ENCODE measurements around the gene SREK1.
"Not testable (repeated sequence)": the region's sequence is repeated elsewhere in the genome, so short reads cannot be mapped to it uniquely, and the experiment has no call there.

Gene SREK1

DNA sequence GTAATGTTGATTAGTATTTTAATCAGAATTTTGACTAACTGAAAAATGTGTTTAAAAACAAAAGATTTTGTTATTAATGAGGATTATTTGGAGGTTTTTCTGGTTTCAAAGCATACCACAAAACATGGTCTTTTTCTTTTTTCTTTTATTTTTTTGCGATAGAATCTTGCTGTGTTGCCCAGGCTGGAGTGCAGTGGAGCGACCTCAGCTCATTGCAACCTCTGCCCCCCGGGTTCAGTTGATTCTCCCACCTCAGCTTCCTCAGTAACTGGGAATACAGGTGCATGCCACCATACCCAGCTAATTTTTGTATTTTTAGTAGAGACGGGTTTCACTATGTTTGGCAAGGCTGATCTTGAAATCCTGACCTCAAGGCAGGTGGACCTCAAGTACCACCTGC lies 24.1 kb downstream of the SREK1 start:
- DNase-seq = no peak

DNA sequence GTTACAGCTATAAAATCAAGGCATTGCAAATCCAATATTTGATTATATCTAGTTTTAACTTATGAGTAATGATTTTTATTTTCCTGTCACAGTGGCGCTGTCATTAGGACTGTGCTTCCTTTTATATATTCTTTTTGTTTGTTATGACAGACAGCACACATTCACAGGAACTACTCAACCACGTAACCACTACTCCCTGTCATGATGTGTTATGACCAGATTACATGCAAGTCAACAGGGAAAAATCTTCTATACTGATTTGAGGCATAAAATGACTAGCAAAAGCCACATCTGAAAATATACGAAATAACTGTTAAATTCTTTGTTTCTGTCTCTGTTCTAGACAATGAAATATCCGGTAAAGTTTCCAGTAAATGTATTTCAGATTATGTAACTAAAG lies 25.4 kb downstream of the SREK1 start:
- DNase-seq = peak; percentile 35

DNA sequence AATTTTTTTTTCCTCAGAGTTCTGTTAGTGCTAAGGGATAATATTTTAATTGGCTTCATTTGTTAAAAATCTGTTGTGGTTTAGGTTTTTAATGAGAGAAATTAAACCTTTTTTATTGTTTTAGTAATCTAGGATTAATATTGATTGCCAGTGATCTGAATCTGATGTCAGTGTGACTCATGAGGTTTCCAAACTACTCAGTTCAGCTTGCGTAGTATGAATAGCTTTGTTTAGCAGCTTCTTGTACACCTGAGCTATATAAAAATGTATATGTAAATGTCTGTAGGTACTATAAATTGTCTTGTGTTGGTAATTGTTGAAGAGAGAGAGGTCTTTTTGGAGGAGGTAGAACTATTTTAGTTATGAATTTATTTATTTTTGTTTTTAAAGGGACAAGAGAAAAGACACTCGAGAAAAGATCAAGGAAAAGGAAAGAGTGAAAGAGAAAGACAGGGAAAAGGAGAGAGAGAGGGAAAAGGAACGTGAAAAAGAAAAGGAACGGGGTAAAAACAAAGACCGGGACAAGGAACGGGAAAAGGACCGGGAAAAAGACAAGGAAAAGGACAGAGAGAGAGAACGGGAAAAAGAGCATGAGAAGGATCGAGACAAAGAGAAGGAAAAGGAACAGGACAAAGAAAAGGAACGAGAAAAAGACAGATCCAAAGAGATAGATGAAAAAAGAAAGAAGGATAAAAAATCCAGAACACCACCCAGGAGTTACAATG lies 26.3 kb downstream of the SREK1 start:
- no peak for DNase-seq

DNA sequence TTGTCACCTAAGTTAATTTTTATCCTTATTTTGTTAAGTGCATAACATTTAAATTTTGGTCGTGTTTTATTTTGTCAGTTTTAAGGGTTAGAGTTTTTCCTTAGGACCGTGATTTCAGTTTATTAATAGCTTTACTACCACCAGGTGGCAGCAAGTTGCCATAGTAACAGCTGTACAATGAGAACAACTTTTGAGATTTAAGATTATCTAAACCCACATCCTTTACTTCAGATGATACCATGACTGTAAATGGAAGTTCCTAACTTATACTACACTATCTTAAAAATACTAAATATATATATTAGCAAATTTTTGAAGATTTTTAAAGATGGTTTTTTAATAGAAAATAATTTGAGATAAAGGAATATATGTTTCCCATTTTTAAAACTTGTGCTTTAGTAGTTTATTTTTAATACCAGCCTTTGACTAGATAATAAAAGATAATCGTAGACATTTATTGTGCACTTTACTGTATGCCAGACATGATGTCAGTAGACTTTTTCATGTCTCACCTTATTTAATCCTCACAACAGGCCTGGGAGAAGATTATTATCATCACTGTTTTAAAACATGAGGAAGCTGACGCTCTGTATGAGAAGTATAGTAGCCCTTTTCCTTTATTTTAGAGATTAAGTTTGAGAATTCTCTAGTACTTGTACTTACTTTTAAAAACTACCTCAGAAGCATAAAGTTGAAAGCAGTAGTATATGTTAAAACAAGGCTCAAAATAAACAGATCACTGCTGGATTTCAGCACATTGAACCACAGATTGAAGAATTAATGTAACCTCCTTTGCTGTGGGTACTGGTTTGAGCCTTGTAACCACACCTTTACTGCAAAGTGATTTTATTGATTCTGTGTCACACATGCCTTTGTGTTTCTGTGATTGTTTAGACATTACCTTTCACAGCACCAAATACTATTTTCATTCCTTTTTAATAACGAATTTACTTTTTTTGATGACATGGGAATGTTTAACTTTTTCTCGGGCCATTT lies 27.5 kb downstream of the SREK1 start:
- DNase-seq = peak; percentile 80

DNA sequence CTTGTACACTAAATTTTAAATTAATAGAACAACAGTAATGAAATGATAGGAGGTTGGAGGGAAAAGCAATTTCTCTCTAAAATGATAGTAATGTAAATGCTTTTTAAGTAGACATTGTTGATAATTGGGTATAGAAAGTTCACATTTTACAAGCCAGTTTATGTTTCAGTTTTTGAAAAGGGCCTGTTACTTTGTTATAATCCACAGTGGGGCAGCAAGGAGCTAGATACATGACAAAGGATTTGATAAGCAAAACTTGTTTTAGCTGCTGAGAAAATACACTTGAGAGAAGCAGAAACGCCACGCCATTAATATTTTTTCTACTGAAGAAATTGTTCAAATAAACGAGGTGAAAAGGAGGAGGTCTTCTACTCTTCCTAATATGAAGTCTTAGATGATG lies 30.2 kb downstream of the SREK1 start:
- DNase-seq = peak; percentile 20

DNA sequence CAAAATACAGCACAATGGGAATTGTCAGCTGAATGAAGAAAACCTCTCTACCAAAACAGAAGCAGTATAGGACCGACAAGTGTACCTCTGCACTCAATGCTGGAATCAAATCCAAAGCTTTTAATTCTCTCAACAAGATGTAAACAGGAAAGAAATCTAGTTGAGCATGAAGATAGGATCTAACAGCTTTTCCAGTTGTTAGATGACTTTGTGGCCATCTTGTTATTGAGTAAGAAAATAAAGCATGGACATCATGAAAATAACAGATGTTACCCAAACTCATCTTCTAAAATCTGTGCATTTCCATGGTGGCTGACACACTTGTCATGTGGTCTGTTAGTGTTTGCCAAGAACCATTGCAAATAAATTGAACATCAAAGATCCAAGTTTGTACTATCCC lies 34.7 kb downstream of the SREK1 start:
- no peak for DNase-seq

DNA sequence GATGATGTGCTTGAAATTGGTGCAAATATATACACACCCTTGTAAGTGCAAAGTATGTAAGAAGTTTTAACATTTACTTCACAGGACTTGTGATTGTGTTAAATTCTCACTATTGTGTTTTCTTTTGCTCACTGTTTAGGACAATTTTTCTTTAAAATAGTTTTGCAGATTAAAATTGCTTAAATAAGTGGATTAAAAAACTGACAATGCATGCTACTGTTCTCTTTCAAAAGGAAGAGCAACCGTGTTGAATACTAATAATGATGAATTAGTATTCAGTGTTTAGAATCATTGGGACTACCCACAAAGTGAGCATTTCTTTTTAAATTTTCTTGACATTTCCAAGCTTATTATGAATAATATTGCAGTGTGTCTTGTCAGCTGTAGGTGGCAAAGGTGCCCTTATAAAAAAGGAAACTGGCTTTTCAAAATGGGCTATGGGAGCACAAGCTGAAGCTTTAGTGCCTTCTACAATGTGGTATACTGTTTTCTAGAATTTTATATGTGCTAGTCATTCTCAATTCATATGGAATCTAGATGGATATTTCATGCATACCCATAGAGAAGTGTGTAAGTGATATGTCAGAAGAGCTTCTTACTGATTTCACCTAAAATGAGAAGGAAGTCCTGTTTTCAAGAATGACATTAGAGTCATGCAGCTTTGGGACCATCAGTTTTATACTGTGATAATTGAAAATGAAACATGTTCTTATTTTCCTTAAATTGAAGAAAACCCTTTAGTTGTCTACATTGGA lies 35.4 kb downstream of the SREK1 start:
- no peak for DNase-seq

DNA sequence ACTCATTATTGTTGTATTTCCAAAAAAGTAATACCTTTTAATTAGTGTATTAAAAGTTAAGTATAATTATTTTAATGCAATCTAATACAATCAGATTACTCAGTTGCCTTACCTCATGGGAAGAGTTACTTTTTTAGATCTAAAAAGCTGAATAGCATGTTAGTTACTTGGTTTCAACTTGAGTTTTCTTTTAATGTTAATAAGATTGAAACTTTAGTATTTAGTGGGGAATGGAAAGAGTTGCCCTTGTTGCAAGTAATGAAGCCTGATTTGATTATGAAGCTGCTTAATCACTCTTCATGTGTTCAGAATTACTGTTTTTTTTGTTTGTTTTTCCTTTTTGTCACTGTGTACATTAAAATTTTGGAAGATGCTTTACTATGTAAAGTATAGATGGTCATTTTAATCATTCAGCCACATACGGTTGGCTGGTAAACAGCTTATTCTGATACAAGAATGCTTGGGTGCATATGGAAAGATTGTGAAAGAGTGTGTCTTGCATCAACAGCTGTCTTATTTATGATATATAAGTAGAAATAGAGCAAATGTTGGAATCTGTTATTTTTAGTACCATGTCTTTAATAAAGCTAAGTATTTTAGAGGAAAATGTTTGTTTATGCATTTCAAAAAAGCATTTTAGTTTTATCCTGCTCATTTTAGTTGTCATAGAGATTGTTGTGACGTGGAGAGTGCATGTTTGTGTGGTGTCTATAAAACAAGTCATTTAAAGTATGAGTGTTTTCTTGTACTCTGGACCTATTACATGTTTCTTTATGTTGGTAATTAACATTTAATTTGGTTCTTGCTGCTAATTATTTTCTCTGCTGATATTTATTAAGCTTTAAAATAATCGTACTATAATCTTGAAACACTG lies 36.4 kb downstream of the SREK1 start:
- DNase-seq = no peak

DNA sequence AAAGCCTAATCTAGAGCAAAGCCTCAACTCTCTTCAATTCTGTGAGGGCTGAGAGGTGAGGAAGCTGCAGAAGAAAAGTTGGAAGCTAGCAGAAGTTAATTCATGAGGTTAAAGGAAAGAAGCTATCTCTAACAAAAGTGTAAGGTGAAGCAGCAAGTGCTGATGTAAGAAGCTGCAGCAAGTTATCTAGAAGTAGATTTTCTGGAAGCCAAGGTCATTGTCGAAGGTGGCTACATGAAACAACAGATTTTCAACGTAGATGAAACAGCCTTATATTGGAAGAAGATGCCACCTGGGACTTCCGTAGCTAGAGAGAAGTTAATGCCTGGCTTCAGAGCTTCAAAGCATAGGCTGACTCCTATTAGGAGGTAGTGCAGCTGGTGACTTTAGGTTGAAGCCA lies 42.0 kb downstream of the SREK1 start:
- DNase-seq = no peak

DNA sequence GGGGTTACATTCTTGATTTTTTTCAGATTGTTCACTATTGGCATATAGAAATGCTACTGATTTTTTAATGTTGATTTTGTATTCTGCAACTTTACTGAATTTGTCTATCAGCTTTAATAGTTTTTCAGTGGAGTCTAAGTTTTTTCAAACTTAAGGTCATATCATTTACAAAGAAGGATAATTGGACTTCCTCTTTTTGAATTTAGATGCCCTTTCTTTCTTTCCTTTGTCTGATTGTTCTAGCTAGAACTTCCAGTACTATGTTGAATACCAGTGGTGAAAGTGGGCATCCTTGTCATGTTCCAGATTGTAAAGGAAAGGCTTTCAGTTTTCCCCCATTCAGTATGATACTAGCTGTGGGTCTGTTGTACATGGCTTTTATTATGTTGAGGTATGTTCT lies 49.3 kb downstream of the SREK1 start:
- no peak for DNase-seq

DNA sequence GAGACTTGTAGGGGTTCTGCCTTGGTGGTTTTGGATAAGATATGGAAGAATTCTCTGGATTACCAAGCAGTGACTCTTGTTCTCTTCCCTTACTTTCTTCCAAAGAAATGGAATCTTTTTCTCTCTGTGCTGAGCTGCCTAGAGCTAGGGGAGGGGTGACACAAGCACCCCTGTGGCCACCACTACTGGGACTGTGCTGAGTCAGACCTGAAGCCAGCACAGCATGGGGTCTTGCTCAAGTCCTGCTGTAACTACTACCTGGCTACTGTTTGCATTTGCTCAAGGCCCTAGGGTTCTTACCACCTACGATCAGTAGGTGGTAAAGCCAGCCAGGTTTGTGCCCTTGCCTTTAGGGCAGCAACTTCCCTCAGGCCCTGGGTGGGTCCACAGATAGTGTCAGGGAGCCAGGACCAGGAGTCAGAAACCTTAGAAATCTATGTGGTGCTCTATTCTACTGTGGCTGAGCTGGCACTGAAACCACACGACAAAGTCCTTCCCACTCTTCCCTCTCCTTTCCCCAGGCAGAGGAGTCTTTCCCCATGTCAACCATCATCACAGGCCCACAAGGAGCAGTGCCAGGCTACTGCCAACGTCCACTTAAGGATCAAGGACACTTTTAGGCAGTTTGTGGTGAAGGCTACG lies 53.8 kb downstream of the SREK1 start:
- no peak for DNase-seq

DNA sequence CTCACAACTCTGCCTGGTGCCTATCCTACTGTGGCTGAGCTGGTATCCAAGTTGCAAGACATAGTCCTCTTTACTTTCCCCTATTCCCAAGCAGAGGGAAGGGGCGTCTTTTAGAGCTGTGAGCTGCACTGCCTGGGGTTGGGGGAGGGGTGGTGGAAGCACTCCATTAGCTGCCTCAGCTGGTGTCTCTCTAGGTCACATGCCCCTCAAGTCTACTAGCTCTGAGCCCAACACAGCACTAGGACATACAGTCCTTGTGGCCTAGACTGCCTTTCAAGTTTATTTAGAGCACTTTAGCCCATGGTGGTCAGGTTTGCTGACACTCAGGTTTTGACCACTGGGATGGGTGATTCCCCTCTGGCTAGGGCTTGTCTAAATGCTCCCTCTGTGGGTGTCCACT lies 54.7 kb downstream of the SREK1 start:
- no peak for DNase-seq

DNA sequence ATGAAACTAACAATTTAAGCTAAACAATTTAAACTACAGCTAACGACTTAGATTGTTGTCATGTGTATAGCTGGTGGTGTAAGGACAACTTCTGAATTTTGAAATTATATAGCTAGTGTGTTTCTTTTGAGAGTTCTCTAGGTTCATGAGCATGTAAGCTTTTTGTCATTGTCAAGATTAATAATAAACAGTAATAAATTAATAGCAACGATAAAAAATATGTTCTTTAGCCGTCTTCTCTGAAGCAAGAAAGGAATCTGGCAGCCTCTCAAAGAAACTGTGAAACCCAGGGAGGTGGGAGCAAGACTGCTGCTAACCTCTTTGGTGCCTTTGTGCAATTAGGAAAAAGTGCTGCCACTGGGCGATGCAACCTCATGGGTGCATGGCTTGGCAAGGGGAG lies 59.4 kb downstream of the SREK1 start:
- no peak for DNase-seq

DNA sequence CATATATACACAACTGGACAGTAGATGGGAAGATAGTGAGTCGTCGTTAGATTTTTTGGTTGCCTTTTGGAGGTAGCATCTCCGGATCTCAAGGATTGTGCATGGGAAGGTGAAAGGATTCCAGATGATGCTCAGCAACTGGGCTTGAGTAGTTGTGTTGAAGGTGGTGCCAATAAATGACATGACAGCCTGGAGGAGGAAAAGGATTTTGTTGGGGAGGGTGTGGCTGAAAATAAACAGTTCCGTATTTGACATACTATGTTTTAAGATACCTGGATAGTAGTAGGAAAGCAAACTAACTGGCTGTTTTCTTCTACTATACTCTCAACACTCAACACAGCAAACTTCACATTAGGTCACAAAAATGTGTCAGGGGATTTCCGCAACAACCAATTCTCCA lies 62.4 kb downstream of the SREK1 start:
- DNase-seq = no peak

DNA sequence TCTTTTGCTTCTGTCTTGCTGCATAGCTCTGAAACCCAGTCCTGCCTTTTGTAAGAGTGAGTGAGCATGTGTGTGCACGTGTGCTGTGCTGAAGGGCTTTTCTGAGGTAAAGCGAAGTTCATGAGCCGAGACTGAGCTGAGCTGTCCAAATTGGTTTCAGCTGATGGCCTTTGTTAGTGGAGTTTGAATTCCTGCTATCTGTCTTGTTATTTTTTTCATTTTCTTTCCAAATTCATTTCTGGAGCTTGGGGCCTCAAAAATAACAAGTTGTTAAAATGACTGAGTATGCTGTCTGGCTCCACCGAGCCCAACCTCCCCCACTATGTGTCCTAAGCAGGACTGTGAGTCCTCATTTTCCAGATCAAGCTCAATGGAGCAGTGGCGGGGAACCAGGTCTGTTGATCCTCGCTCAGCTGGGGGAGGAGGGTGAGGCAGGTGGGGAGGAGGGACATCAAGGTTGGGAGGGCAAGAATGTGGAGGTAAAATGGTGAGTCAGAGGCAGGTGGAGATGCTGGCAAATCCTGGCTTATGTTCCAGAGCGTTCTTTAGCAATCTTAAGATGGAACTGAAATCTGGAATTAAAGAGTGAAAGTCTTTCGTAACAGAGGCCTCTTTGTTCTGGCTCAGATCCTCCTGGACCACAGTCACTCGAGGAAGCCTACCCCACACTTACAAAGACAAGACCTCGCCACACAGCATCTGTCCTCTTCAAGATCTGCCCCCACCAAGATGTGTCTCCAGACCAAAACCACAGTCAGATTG lies 63.9 kb downstream of the SREK1 start:
- DNase-seq = no peak

DNA sequence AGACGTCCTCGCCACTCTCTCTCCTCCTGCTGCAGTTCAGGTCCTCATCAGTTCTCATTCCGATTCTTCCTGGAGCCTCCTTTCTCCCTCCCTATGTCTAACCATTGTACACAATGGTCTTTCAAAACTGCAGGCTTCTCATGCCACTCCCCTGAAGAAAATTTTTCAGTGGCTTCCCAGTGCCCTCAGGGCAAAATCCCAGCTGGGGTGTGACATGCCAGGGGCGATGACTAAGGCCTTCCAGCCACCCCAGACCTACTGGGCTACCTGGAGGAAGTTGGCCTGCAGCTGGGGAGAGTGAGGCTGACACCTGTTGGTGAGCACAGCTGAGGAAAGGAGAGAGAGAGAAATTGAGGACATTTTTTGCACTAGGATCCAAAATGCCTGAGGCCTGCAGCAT lies 65.2 kb downstream of the SREK1 start:
- no peak for DNase-seq

DNA sequence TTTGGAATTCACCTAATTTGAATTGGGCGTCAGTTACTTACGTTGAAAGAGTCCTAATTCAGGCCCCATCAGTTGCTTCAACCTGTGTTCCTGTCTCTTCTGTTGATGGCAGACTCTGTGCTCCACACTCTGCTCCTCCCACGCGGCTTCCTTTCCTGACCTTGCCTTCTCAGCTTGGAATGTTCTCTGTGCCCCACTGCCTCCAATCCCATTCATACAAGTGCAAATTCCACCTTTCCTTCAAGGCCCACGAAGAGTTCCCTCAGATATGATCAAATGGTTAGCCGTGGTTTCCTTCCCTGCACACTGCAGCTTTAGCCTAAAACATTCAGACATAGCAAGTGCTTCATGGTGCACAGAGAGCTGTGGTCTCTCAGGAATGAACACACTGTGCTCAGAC lies 65.7 kb downstream of the SREK1 start:
- no peak for DNase-seq

DNA sequence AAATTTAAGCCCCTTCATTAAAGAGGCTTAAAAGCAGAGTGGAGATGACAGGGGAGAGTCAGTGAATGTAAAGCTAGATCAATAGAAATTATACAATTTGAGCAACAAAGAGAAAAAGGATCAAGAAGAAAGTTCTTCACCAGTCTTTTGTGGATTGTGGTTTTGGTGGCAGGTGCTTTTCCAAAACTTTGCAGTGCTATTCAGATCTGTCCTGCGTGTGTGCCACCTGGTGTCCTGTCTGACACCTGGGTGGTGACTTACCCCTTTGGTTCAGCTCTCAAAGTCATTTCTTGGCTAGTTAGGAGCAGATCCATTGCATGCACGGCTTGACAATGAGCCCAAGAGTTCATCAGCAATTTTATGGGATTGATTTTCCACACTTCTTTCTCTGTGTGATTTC lies 69.4 kb downstream of the SREK1 start:
- no peak for DNase-seq

DNA sequence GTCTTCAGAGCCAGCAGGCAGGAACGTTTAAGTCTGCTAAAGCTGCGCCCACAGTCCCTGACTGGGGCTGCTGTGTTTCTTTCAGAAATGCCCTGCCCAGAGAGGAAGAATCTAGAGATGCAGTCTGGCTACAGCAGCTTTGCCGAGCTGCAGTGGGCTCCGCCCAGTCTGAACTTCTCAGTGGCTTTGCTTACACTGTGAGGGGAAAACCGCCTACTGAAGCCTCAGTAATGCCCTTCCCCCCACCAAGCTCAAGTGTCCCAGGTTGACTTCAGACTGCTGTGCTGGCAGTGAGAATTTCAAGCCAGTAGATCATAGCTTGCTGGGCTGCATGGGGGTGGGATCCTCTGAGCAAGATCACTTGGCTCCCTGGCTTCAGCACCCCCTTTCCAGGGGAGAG lies 78.4 kb downstream of the SREK1 start:
- no peak for DNase-seq

DNA sequence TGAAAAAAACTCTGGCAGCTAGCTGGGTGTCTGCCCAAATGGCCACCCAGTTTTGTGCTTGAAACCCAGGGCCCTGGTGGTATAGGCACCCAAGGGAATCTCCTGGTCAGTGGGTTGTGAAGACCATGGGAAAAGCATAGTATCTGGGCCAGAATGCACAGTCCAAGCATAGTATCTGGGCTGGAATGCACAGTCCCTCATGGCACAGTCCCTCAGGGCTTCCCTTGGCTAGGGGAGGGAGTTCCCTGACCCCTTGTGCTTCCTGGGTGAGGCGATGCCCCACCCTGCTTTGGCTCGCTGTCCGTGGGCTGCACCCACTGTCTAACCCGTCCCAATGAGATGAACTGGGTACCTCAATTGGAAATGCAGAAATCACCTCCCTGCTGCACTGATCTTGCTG lies 78.8 kb downstream of the SREK1 start:
- DNase-seq = not testable (repeated sequence)

DNA sequence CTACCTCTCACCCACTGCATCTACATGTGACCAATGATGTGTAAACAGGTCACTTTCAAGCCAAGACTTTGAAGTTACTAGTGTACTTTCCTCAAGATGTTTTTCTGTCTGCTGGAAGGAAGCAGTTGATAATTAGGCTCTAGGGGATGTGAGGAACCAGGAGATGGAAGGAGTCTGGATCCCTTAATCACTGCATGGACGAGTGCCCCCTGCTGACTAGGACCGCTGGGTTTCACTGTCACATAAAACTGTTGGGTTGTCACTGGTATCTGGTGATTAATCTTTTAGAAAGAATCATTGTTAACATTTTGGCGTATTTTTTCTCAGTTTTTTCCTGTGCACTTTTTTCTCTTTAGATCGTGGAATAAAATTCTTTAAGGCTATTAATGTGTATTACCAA lies 79.5 kb downstream of the SREK1 start:
- no peak for DNase-seq

Data from CD4-positive, alpha-beta T cell treated with Interleukin-10 for 1 hour (primary cell).